Smooth muscle cell (in vitro differentiated cells): ENCODE results near the gene MYLK3. TPM values are rescaled to one million over a fixed set of nuclear protein-coding genes. Genes with fewer than 3 reads are reported as not detected.

Source experiments
- DNase-seq: peaks from one replicate; lab custom pipeline; 2025; ENCODE audit not compliant: unreplicated experiment; lab: John Stamatoyannopoulos, UW
- H2AFZ ChIP-seq: fragments of 200-600 bp; sonication (generic); 2 replicates; pipeline ENCODE4 v1.6.0; 2016; ENCODE audit warnings: antibody characterized with exemption, low read depth, mild to moderate bottlenecking
- H3F3A ChIP-seq: fragments of 200-600 bp; sonication (generic); 2 replicates; pipeline ENCODE4 v1.6.0; 2017; ENCODE audit warnings: antibody characterized with exemption, low read depth
- H3K27ac ChIP-seq: fragments of 200-600 bp; sonication (generic); 2 replicates; pipeline ENCODE4 v1.5.1; 2016; ENCODE audit warnings: low read depth, mild to moderate bottlenecking
- H3K27me3 ChIP-seq: fragments of 200-600 bp; sonication (generic); 2 replicates; pipeline ENCODE4 v1.6.1; 2016; ENCODE audit warnings: low read depth, mild to moderate bottlenecking
- H3K36me3 ChIP-seq: fragments of 200-600 bp; sonication (generic); 2 replicates; pipeline ENCODE4 v1.5.1; 2016; ENCODE audit warnings: low read depth
- H3K4me1 ChIP-seq: fragments of 200-600 bp; sonication (generic); 2 replicates; pipeline ENCODE4 v1.5.1; 2016; ENCODE audit warnings: low read depth
- H3K4me2 ChIP-seq: fragments of 200-600 bp; sonication (generic); 2 replicates; pipeline ENCODE4 v1.6.0; 2016; ENCODE audit warnings: mild to moderate bottlenecking
- H3K4me3 ChIP-seq: fragments of 200-600 bp; sonication (generic); 2 replicates; pipeline ENCODE4 v1.5.1; 2016; ENCODE audit warnings: mild to moderate bottlenecking
- H3K79me2 ChIP-seq: fragments of 200-600 bp; sonication (generic); 2 replicates; pipeline ENCODE4 v1.6.0; 2016; ENCODE audit warnings: low read depth, mild to moderate bottlenecking
- H3K9ac ChIP-seq: fragments of 200-600 bp; sonication (generic); 2 replicates; pipeline ENCODE4 v1.6.0; 2016; ENCODE audit warnings: low read depth
- H3K9me3 ChIP-seq: fragments of 200-600 bp; sonication (generic); replicated peaks from 2 replicates; pipeline ENCODE4 v1.5.1; 2016; ENCODE audit warnings: low read depth
- H4K20me1 ChIP-seq: fragments of 200-600 bp; sonication (generic); 2 replicates; pipeline ENCODE4 v1.6.0; 2016; ENCODE audit warnings: low read depth
- CTCF ChIP-seq: fragments of 200-600 bp; sonication (generic); IDR thresholded peaks from 2 replicates; pipeline ENCODE4 v1.5.1; 2017; ENCODE audit warnings: borderline replicate concordance, mild to moderate bottlenecking, antibody characterized with exemption; ENCODE audit not compliant: insufficient read depth, poor library complexity, severe bottlenecking
- WGBS: methylation state at CpG from one replicate; pipeline ENCODE4 v1.1.7; 2016; ENCODE audit warnings: low lambda C conversion rate; 5-methylcytosine and 5-hydroxymethylcytosine counted together
- polyA plus RNA-seq: library from polyadenylated mRNA; unstranded; fragments of >200 nt; fragmentation: Nextera tagmentation; extraction: Ambion mirVana; gene quantifications from 2 replicates; pipeline ENCODE4 v1.2.1, GENCODE V29; 2016
- total RNA-seq: library from RNA; depleted of rRNA; stranded (reverse); fragments of >200 nt; gene quantifications from 2 replicates; pipeline ENCODE4 v1.2.3, GENCODE V29; 2014

The MYLK3 gene
- total and polyA plus RNA-seq, 2 experiments from 2014 or later = 0.22 to 0.33 TPM

- Histone ChIP-seq H4K20me1 (no peaks in the 10 kb centered on the region), H3K27ac (no peak overlapping the region), H3K9ac (no peak overlapping the region), H3K9me3 (no peaks in the 10 kb centered on the region), H3K4me3 (no peak overlapping the region), H2AFZ (no peak overlapping the region), H3F3A (no peaks in the 10 kb centered on the region), H3K79me2 (no peaks in the 10 kb centered on the region), H3K4me2 (no peak overlapping the region), H3K36me3 (no peaks in the 10 kb centered on the region), H3K4me1 (no peaks in the 10 kb centered on the region), H3K27me3 (no peaks in the 10 kb centered on the region)
- WGBS = 88% methylated on average over 17 of the region's 17 CpGs
- DNase-seq = no peak
- no peak for TF ChIP-seq CTCF
Observed at GRCh38 chr16:46730801-46731690, 17.1 kb downstream of the MYLK3 start.

GRCh38 chr16:46730126-46730525 lies 18.0 kb downstream of the MYLK3 start:
- 100% methylated on average over 7 of the region's 8 CpGs for whole genome bisulfite sequencing
- no peak for DNase-seq
- H4K20me1 ChIP-seq = no peaks in the 10 kb centered on the region
- no peak for TF ChIP-seq CTCF
- no peaks in the 10 kb centered on the region for H3K9me3 ChIP-seq
- H3F3A ChIP-seq = no peaks in the 10 kb centered on the region
- no peak overlapping the region for H3K4me3 ChIP-seq
- no peak overlapping the region for H3K27ac ChIP-seq
- no peaks in the 10 kb centered on the region for H3K79me2 ChIP-seq
- H3K27me3 ChIP-seq = no peaks in the 10 kb centered on the region
- H3K4me2 ChIP-seq = no peak overlapping the region
- H3K4me1 ChIP-seq = no peaks in the 10 kb centered on the region
- H3K36me3 ChIP-seq = no peaks in the 10 kb centered on the region
- H3K9ac ChIP-seq = no peak overlapping the region
- no peak overlapping the region for H2AFZ ChIP-seq

- H3K9ac ChIP-seq = no peak overlapping the region
- no peak overlapping the region for H3K4me2 ChIP-seq
- no peaks in the 10 kb centered on the region for H3K4me1 ChIP-seq
- H3K79me2 ChIP-seq = no peaks in the 10 kb centered on the region
- 94% methylated on average over 7 of the region's 7 CpGs for WGBS
- no peaks in the 10 kb centered on the region for H3K9me3 ChIP-seq
- no peaks in the 10 kb centered on the region for H3F3A ChIP-seq
- no peaks in the 10 kb centered on the region for H3K36me3 ChIP-seq
- no peak overlapping the region for H2AFZ ChIP-seq
- no peaks in the 10 kb centered on the region for H4K20me1 ChIP-seq
- no peak for TF ChIP-seq CTCF
- no peak for DNase-seq
- no peaks in the 10 kb centered on the region for H3K27me3 ChIP-seq
- H3K27ac ChIP-seq = no peak overlapping the region
- H3K4me3 ChIP-seq = no peak overlapping the region
Observed at GRCh38 chr16:46729326-46729995, 18.7 kb downstream of the MYLK3 start.
